Measurements from ENCODE around the gene CEBPB.
"Not testable (repeated sequence)": the region's sequence is repeated elsewhere in the genome, so short reads cannot be mapped to it uniquely, and the experiment has no call there.

Gene CEBPB

DNA sequence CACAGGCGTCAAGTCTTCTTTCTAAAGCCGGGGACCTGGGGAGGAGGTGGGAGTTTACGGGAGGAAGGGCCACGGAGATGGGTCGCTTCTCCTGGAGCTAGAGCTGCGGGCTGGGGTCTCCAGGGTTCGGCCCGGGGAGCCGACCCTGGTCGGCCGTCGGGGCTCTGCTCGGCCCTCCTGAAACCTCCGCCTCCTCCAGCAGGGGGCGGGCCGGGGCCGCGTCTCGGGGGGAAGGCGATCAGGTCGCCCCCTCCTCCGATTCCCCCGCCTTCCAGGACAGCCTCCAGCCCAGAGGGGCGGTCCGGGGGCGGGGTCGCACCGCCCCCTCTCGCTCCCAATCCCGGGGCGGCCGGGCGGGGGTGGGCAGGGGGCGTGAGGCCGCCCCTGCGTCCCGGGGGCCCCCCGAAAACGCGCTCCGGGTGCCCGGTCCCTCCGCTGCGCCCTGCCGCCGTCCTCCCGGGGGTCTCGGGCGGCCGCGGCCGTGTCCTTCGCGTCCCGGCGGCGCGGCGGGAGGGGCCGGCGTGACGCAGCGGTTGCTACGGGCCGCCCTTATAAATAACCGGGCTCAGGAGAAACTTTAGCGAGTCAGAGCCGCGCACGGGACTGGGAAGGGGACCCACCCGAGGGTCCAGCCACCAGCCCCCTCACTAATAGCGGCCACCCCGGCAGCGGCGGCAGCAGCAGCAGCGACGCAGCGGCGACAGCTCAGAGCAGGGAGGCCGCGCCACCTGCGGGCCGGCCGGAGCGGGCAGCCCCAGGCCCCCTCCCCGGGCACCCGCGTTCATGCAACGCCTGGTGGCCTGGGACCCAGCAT, at the start of gene CEBPB:
Gene CEBPB (plus strand): TSS at position 580 of the 814 bp plus-strand sequence. CDS start 204 bp downstream, at position 784.
- peak; percentile 69 to 93 for DNase-seq

DNA sequence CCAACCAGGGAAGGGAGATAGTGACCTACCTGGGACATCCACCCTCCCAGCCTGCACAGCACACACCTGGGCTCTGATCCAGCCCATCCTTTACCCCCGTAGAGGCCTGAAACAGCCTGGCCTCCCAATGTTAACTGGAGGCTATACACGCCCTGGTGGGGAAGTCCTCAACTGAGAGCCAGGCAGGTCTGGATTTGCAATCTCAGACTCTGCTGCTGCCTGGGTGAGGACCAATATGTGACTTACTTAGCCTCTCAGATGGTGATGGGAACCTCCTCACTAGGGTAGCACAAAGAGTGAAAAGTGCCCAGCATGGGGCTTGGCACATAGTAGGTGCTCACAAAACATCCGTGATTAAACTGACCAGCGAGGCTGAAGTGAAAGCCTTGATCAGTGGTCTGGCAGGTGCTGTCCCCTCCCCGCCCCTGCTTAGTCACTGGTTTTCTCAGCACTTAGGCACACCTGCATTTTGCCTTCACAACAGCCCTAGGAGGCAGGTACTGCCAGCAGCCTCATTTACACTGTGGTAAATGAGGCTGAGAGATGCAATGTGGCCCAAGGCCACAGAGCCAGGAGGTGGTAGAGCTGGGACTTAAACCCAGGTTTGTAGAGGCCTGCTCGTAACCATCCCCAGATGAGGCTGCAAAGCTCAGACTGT, 49.5 kb upstream of the CEBPB start:
- no peak for DNase-seq

DNA sequence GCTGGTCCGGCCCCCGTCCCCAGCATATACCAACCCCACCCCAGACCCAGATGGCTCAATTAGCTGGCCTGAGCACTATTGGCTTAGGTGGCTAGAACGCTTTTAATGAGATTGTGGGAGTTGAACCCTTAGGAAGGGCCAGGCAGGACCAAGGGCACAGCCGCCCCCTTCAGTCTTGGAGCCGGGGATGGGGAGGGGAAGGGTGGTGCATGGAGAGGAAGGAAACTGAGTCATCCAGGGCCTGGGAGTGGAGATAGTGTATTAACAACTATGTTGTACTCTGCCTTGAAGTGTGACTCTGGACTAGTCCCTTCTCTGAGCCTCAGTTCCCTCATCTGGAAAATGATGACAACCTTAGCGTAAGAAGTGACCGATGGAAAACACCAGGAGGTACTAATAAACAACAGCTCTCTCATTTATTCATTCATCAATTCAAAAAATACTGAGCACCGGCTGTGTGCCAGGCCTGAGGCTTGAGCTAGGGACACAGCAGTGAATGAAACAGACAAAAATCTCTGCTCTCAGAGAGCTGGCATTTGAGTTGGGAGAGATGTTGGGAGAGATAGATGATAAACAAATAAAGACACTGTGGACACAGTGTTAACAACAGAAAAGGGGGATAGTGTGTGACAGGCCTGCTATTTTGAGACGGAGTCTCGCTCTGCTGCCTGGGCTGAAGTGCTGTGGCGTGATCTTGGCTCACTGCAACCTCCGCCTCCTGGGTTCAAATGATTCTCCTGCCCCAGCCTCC, 48.6 kb upstream of the CEBPB start:
- no peak for DNase-seq

DNA sequence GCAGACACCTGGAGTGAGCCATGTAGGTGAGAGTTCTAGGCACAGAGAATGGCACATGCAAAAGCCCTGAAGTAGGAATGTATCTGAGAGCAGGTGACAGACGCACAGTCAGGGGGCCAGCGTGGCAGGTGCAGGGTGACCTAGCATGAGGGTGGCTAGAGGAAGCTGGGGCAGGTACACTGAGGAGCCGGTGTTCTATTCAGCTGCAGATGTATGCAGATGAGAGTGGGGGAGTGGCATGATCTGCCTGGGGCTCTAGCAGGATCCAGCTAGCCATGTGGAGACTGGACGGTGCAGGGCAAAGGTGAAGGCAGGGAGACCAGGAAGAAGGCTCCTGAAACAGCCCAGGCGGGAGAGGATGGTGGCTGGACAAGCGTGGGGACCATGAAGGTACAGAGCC, 47.8 kb upstream of the CEBPB start:
- no peak for DNase-seq

DNA sequence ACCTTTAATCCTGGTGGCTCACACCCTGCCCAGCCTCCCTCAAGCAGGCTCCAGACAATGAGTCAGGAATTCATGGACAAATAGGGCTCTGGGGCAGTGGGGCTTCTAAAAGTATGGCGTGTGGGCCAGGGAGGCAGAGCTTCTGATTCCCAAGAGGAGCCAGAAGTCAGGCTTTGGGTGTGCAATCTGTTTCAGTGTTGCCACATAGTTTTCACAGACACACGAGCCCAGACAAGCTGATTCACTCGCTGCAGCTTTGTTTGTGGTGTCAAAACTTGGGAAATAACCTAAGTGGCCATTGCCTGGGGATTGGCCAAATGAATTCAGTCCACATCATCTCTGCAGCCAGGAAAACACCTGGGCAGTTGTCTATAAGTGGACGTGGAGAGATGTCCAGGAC, 46.3 kb upstream of the CEBPB start:
- peak in 1 of 2 donors; percentile 23 for DNase-seq

DNA sequence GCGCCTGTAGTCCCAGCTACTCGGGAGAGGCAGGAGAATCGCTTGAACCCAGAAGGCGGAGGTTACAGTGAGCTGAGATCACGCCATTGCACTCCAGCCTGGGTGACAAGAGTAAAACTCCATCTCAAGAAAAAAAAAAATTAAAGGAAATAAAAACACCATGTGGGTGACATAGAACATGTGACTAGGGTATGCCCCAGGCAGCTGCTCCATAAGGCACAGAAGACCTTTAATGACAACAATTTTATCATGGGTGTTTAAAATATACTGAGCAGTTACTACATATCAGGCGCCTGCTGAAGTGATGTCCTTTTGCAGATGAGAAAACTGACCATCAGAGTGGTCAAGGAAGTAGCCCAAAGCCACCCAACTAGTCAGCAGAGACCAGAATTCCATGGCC, 45.1 kb upstream of the CEBPB start:
- DNase-seq, result no peak

DNA sequence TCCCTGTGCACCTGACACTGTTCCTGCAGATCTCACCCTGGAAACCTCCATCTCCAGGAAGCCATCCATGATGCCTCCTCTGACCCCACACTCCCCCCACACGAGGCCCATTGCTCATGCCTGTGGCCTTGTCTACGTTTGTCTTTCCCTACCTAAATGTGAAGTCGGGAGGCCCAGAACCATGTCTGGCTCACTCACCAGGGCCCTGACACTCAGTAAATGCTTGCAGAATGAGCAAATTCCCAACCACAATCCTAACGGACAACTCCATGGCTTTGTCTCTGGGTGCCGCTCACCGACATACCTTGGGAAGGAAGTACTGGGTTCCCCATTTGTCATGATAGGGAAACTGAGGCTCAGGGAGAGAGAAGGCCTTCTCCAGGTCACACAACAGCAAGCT, 44.4 kb upstream of the CEBPB start:
- DNase-seq, result no peak

DNA sequence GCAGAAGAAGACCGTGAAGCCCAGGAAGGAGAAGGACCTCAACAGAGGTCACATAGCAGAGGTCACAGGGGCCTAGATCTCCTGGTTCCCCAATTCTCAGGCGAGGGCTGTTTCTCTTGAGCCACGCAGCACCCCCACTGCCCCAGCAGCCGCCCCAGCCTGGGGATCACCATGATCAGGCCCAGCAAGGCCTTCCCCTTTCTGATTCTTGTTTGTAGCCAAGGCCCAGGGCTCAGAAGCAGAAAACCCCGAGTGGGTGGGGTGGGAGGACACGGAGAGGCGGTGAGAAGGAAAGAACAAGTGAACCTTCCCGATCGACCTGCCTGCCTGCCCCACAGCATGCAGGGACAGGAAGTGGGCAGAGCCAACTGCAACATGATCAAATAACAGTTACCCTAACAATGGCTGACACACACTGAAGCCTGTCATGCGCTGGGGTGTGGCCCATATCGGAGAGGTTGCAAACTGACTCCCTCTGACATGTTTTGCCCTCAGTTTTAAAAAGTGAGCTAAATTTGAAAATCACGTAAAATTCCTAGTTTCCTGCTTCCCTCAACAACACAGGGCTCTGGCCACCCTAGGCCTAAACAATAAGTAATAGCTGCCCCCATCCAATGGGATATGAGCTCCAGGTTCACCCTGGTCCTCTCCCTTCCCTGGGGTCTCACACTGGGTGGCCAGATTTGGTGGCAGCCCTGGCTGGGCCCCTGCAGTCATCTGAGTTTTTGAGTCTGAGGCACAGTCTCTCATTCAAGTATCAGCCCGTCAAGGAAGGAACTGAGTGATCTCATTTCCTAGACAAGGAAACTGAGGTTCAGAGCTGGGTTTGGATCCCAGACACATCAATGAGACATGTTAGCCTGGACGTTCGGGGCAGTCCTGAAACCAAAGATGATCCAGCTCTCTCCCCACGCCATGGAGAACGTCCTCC, 43.6 kb upstream of the CEBPB start:
- peak; percentile 38 to 46 for DNase-seq

DNA sequence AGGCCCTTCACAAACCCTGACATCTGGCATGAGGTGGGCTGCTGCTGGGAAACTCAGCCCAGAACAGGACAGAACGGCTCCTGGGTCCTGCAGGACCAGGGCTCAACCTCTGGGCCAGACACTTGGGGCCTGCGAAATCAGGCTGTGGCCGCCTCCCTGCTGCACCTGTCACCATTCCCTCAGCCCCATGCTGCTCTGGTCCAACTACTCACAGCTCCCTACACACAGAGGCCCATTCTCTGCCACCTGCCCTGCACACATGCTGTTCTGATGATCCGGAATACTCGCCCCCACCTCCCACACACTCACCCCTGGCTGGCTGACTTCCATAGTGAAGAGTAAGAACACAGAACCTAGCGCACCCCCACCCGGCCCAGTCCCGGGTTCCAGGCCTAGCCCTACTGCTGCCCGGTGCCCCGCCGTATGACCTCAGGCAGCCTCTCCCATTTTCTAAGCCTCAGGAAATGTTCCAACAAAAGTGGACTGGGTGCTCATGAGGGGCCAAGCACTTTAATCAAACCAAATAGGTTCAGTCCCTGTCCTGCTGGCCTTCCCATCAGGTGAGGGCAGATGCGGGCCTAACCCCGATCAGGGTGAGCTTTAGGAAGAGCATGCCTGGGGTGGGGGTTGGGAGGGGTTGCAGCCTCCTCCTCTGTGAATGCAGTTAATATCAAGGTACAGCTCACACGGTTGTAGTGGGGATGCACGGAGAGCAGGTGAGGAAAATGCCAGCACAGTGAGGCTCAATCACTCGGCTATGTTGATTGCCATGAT, 41.0 kb upstream of the CEBPB start:
- no peak for DNase-seq

DNA sequence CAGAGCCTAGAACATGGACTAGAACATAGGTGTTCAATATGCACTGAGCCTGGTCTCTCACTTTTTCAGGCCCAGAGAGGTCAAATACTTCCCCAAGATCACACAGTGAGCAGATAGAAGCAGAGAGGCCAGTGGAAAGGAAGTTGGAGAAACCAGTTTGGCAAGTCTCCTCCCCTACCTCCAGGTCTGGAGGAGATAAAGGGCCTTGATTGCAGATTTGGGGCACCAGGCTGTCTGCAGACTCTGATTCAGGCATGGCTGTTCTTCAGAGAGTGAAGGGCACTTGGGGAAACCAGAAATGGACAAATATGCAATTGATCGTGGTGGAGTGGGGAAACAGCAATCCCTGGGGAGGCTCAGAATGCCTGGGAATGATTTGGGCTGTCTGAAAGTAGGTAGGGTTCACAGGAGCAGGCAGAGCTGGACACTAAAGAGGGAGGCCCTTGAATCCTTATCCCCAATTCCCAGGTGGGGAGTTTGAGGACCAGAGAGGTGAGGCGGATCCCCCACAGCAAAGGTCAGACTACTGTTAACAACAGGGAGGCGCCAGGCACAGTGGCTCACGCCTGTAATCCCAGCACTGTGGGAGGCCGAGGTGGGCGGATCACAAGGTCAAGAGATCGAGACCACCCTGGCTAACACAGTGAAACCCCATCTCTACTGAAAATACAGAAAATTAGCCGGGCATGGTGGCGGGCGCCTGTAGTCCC, 39.4 kb upstream of the CEBPB start:
- no peak for DNase-seq

DNA sequence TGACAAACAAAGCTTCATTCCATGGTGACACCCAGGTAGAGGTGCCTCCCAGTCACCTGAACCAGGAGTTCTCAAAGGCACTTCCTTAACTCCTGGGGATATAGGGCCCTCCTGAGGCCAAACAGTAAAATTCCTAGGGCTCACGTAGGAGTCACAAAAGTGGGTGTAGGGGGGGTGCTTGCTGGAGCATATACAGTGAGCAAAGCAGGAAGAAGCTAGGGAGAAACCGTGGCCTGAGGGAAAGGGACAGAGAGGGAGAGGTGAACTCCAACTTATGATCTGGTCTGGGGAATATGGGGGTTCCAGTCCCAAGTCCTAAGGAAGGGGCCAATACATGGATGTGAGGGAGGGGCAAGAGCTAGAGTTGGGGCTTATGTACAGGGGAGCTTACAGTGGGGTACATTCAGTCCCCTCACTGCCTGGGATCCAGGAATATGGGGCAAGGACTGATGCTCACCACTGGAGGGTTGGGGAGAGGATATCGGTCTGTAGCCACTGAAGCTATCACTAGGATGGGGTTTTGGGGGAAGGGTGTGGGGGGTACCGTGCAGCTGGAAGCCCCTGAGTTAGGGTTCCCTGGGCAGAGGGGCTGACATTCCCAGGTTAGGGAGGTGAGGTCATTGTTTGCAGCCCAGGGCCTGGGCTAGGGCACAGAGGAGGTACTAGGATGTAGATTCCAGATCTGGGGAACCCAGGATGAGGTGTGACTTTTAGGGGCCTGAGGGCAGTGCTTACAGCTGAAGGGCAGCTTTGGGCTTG, 38.1 kb upstream of the CEBPB start:
- DNase-seq, result no peak

DNA sequence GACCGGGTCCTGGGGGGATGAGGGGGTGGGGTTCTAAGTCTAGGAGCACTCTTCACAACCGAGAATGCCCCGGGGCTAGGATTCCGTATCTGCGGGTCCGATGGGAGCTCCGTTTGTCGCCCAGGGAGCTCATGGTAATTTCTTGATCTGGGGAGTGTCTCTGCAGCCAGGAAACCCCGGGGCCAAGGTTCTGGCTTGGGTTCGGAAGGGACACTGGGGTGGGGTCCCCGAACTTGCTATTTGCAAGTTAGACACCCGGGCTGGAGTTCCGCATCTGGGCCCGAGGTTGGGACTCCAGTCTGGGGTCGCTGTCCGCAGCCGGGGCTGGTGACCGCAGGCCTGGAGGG, 37.5 kb upstream of the CEBPB start:
- DNase-seq, result no peak

DNA sequence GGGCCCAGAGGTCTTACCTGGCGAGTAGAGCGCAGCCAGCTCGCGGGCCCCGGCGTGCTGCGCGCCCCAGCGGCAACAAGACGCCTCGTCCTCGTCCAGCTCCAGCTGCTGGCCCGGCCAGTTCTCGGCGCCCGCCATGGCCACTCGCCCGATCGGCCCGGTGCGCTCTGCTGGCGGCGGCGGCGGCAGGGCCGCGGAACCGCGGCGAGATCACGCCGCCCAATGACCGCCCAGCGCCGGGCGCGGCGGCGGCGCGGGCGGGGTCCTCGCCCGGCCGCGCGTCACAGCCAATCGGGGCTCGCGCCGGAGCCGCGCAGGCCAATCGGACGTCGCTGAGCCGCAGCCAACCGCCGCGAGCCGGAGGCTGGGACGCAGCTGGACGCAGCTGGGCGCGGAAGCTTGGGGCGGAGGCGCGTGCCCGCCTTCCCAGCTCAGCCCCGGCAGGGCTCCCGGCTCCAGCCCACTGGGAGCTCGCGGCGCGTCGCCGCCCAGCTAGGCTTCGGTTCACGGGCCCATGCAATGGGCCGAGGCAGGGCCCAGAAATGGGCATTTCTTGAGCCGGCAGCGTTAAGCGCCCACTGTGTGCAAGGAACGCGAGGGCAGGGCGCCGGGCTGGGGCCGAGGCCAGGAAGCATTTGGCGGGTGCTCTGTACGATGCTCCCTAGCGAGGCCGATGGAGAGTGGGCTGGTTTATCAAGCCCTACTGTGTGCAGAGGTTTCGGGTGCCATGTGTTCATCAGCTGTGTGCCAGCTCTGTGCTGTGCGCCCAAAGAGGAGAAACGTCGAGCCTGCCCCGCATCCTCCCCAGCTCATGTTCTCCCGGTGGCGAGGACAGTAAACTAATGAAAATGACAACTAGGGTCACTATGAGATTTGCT, 36.9 kb upstream of the CEBPB start, which contains the start of gene PEDS1:
Gene PEDS1 (minus strand): TSS at position 224 of the 878 bp plus-strand sequence. CDS start 86 bp downstream, at position 138.
- peak; percentile 48 to 72 for DNase-seq

DNA sequence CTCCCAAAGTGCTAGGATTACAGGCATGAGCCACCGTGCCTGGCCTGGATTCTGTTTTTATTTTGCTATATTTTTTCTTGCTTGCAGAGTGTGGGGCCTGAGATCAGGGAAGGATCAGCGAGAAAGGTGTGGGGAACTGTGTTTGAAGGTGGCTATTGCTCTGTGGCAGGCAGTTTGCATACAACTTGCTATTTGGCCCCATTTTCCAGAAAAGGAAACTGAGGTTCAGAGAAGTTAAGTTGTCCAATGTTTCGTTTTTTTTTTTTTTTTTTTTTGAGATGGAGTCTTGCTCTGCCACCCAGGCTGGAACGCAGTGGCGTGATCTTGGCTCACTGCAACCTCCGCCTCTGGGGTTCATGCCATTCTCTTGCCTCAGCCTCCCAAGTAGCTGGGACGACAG, 29.1 kb upstream of the CEBPB start:
- DNase-seq, result not testable (repeated sequence)

DNA sequence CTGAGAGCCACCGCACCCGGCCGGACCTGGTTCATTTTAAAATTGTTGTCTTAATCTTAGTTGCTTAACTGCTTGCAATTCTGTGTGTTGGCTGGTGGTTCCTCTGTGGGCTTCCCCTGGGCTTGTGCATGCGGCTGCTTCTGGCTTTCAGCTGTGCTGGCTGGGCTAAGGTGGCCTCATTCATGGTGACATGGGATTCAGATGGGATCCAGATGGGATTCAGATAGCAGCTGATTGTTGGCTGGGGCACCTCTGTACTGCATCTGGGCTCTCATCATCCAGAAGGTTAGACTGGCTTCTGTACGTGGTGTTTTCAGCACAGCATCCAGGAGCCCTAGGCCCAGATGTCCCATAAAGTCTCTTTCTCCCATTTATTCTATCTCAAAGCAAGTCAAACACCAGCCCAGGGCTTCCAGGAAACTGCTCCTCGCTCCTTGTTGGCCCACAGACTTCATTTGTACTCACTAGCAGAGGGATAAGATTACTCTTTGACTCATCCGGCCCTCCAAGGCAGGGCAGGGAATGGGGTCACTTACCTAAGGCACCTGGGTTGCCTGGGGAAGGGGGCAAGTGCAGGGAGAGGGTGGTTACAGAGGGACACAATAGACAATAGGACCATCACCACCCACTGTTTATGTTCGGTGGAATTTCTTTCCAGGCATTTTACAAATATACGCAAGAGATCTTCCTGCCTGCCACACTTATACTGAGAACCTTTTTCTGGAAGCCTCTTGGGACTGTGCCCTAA, 26.9 kb upstream of the CEBPB start:
- DNase-seq, result no peak

DNA sequence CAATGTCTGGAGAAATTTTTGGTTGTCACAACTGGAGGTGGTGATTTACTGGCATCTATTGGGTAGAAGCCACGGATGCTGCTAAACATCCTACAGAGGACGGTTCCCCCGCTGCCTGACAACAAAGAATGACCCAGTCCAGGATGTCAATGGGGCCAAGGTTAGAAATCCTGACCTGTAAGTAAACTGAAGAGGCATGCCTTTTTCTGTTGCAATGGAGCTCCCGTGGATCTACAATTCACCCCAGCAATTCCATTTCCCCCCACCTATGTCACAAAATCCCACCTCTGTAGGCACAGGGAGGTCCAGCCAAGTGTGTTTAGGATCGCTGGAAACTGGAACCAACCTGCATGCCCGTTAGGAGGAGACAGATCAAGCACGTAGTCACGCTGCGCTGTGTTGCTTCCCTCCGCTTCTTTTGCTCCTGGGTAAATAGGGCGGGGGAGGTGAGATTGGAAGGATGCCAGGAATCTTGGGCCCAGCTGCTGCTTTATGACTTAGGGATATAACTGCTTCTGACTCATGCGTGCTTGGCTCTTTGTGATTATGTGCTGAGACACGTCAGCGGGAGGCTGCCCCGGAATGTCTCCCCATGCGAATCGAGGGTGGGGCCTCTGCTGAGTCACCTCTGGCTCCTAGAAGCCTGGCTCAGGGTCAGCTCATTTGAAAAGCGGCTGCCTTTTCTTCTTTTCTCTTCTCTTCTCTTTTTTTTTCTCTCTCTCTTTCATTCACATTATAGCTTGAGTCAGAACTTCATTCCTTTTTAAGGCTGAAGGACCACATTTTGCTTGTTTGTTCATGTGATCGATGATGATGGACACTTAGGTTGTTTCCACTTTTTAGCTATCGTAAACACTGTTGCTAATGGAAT, 24.7 kb upstream of the CEBPB start:
- DNase-seq, result peak; percentile 69 to 99

DNA sequence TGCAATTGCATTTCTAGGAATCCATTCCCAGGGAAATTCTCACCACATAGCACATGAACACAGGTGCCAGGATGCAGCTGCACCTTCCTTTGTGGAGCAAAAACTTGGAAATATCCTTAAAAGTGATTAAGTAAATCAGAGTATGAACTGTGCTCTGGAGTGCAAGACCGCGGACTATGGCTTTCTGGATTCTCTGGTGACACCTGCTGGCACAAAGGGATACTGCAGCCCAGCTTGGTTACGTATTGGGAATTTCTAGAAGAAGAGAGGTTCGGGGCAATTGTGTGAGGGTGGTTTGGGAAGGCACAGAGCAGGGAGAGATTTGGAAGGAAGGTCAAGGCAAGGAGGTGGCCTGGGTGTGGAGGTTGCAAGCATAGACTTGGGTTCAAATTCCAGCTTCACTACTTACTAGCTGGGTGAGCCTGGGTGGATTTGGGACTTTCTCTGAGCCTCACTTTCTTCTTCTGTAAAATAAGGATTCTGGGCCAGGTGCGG, 21.3 kb upstream of the CEBPB start:
- peak; percentile 57 to 75 for DNase-seq

Measured in bone marrow (tissue), 2 donors.